CD14-positive monocyte (primary cell): ENCODE measurements around the gene MLLT3. TPM values are rescaled to one million over a fixed set of nuclear protein-coding genes. Genes with fewer than 3 reads are reported as not detected.
"Not testable (repeated sequence)": the region's sequence is repeated elsewhere in the genome, so short reads cannot be mapped to it uniquely, and the experiment has no call there.

Source experiments
- DNase-seq, 3 donors: peaks; one replicate each; pipeline ENCODE4 v3.0.0-alpha.2; 2011 to 2022
- H2AFZ ChIP-seq: 2 replicates; pipeline ENCODE4 v1.6.0; 2012; ENCODE audit warnings: mild to moderate bottlenecking, low read depth, low read length, inconsistent platforms; ENCODE audit not compliant: insufficient read depth, poor library complexity, severe bottlenecking
- H3K27ac ChIP-seq, 2 donors: 1 replicate in 1 of 2; 2 replicates in 1 of 2; pipeline ENCODE4 v1.5.1; 2012 to 2013; ENCODE audit warnings: low read length in 2 of 2, control low read depth in 1 of 2, inconsistent platforms in 1 of 2, low read depth in 1 of 2, mild to moderate bottlenecking in 1 of 2
- H3K27me3 ChIP-seq, 2 donors: one replicate each; pipeline versions ENCODE4 v1.6.0 to v1.6.1; 2011 to 2013; ENCODE audit warnings: low read length in 2 of 2; ENCODE audit not compliant: control insufficient read depth in 2 of 2, insufficient read depth in 2 of 2
- H3K36me3 ChIP-seq, 2 donors: replicated peaks in 1 of 2; 1 replicate in 1 of 2; 2 replicates in 1 of 2; pipeline versions ENCODE4 v1.5.1 to v1.6.1; 2012 to 2013; ENCODE audit warnings: low read length in 2 of 2, control low read depth in 1 of 2, inconsistent platforms in 1 of 2, mild to moderate bottlenecking in 1 of 2; ENCODE audit not compliant: insufficient read depth in 2 of 2, control insufficient read depth in 1 of 2
- H3K4me1 ChIP-seq, 2 donors: 1 replicate in 1 of 2; 2 replicates in 1 of 2; pipeline versions ENCODE4 v1.5.1 to v1.6.1; 2012 to 2013; ENCODE audit warnings: low read length in 2 of 2, control low read depth in 1 of 2, inconsistent platforms in 1 of 2, mild to moderate bottlenecking in 1 of 2, moderate library complexity in 1 of 2; ENCODE audit not compliant: insufficient read depth in 2 of 2, control insufficient read depth in 1 of 2
- H3K4me2 ChIP-seq: replicated peaks from 2 replicates; pipeline ENCODE3; 2012; ENCODE audit warnings: low read length, moderate library complexity, mild to moderate bottlenecking; ENCODE audit not compliant: poor library complexity, severe bottlenecking; ENCODE audit errors: extremely low read depth
- H3K4me3 ChIP-seq, 3 experiments: fragments of 200-600 bp in 1 of 3; sonication (generic) in 1 of 3; replicated peaks in 1 of 3; 1 replicate in 2 of 3; 2 replicates in 1 of 3; pipeline ENCODE4 v1.5.1; 2011 to 2013; ENCODE audit warnings: low read length in 3 of 3, mild to moderate bottlenecking in 3 of 3, control low read depth in 2 of 3, low read depth in 2 of 3, inconsistent platforms in 1 of 3, moderate library complexity in 1 of 3
- H3K79me2 ChIP-seq: 2 replicates; pipeline ENCODE4 v1.6.0; 2012; ENCODE audit warnings: mild to moderate bottlenecking, control low read depth, inconsistent platforms, low read length, moderate library complexity; ENCODE audit not compliant: insufficient read depth
- H3K9ac ChIP-seq: 2 replicates; pipeline ENCODE4 v1.6.0; 2017; ENCODE audit warnings: low read length, mild to moderate bottlenecking; ENCODE audit not compliant: insufficient read depth, poor library complexity, severe bottlenecking
- H3K9me3 ChIP-seq, 2 donors: replicated peaks in 1 of 2; 1 replicate in 1 of 2; 2 replicates in 1 of 2; pipeline versions ENCODE4 v1.5.1 to v1.6.1; 2012 to 2013; ENCODE audit warnings: low read length in 2 of 2, control low read depth in 1 of 2; ENCODE audit not compliant: control insufficient read depth in 1 of 2, insufficient read depth in 1 of 2
- H4K20me1 ChIP-seq: 2 replicates; pipeline ENCODE4 v1.6.0; 2012; ENCODE audit warnings: mild to moderate bottlenecking, low read length, control low read depth, moderate library complexity; ENCODE audit not compliant: insufficient read depth
- H3K27ac Mint-ChIP-seq, 7 donors: one replicate each; pipeline ENCODE4 v1.8.0; 2020; ENCODE audit warnings: mild to moderate bottlenecking in 7 of 7, mixed read lengths in 7 of 7, moderate library complexity in 6 of 7, inconsistent platforms in 2 of 7
- H3K27me3 Mint-ChIP-seq, 3 donors: one replicate each; pipeline ENCODE4 v1.8.0; 2021 to 2022; ENCODE audit warnings: low read depth in 3 of 3, mild to moderate bottlenecking in 3 of 3, mixed read lengths in 3 of 3, moderate library complexity in 3 of 3, inconsistent platforms in 1 of 3
- H3K36me3 Mint-ChIP-seq, 2 donors: one replicate each; pipeline ENCODE4 v1.8.0; 2020; ENCODE audit warnings: mixed read lengths in 2 of 2, inconsistent platforms in 1 of 2, mild to moderate bottlenecking in 1 of 2
- H3K4me1 Mint-ChIP-seq: one replicate; pipeline ENCODE4 v1.8.0; 2020; ENCODE audit warnings: mild to moderate bottlenecking, mixed read lengths
- H3K4me3 Mint-ChIP-seq, 2 donors: one replicate each; pipeline ENCODE4 v1.8.0; 2020; ENCODE audit warnings: mild to moderate bottlenecking in 2 of 2, mixed read lengths in 2 of 2, moderate library complexity in 1 of 2
- H3K9me3 Mint-ChIP-seq, 7 donors: one replicate each; pipeline ENCODE4 v1.8.0; 2020 to 2022; ENCODE audit warnings: mixed read lengths in 7 of 7, mild to moderate bottlenecking in 6 of 7, moderate library complexity in 6 of 7, inconsistent platforms in 2 of 7
- CTCF ChIP-seq: fragments of 200-600 bp; IDR thresholded peaks from one replicate; pipeline ENCODE4 v1.8.0; 2022; ENCODE audit warnings: antibody characterized with exemption, mild to moderate bottlenecking
- WGBS: methylation state at CpG from one replicate; pipeline ENCODE4 v1.1.5; 2013; ENCODE audit warnings: missing lambda C conversion rate; ENCODE audit not compliant: insufficient coverage; 5-methylcytosine and 5-hydroxymethylcytosine counted together
- intact Hi-C, 2 donors: fragments of 100-400 bp; cut with micrococcal nuclease; formaldehyde crosslinking; loops; one replicate each; pipeline versions ENCODE4 v1.15.0 to v1.15.1; 2023
- polyA plus RNA-seq, 3 donors: library from polyadenylated mRNA; depleted of rRNA in 1 of 3; unstranded in 2 of 3; stranded (reverse) in 1 of 3; fragments of 300-500 nt in 2 of 3; fragments of >200 nt in 1 of 3; fragmentation: Illumina TruSeq in 2 of 3; gene quantifications; 1 replicate in 2 of 3; 2 replicates in 1 of 3; pipeline ENCODE4 v1.2.3, GENCODE V29; 2012 to 2021

The MLLT3 gene
- polyA plus RNA-seq, 3 donors: 0.81 to 2.3 (median 1.5) TPM

GRCh38 chr9:20591223-20591622 lies 31.1 kb downstream of the MLLT3 start:
- Histone ChIP-seq H3K9ac (no peak overlapping the region), H3K79me2 (no peaks in the 10 kb centered on the region), H3K4me2 (no peak overlapping the region), H3K36me3 (no peaks in the 10 kb centered on the region), H4K20me1 (no peaks in the 10 kb centered on the region), H3K9me3 (no peaks in the 10 kb centered on the region), H3K27me3 (no peaks in the 10 kb centered on the region), H3K4me1 (no peaks in the 10 kb centered on the region), H2AFZ (no peak overlapping the region), H3K4me3 (no peak overlapping the region), H3K27ac (no peak overlapping the region)
- no peak for TF ChIP-seq CTCF
- H3K4me3 Mint-ChIP-seq: no peak overlapping the region
- WGBS: no CpG with 5 or more reads among the region's 4 CpGs
- no peaks in the 10 kb centered on the region for H3K27me3 Mint-ChIP-seq
- H3K9me3 Mint-ChIP-seq: peaks cover 3 to 13% (median 6%) of the 10 kb centered on the region in 7 donors
- no peak for DNase-seq
- no peaks in the 10 kb centered on the region for H3K36me3 Mint-ChIP-seq
- H3K4me1 Mint-ChIP-seq: no peaks in the 10 kb centered on the region
- H3K27ac Mint-ChIP-seq: no peak overlapping the region
- intact Hi-C loops: no loop called here

GRCh38 chr9:20584968-20585643 lies 37.2 kb downstream of the MLLT3 start:
- 73% methylated on average over 3 of the region's 7 CpGs for WGBS
- H3K9ac ChIP-seq: no peak overlapping the region
- H3K9me3 Mint-ChIP-seq: peaks cover 0 to 11% (median 7%) of the 10 kb centered on the region in 7 donors
- no peak for TF ChIP-seq CTCF
- intact Hi-C loops: loop anchor here in 1 of 2 donors (10.0 kb wide), 1 partner anchor 60 kb away; no protein-coding TSS in a partner anchor
- H3K36me3 Mint-ChIP-seq: no peaks in the 10 kb centered on the region
- H3K4me1 ChIP-seq: no peaks in the 10 kb centered on the region
- H3K27me3 ChIP-seq: no peaks in the 10 kb centered on the region
- no peak overlapping the region for H3K27ac Mint-ChIP-seq
- DNase-seq: no peak
- H3K9me3 ChIP-seq: peaks cover 0 to 3% of the 10 kb centered on the region in 2 donors
- H3K4me3 ChIP-seq: no peak overlapping the region
- H3K4me1 Mint-ChIP-seq: peaks cover 2% of the 10 kb centered on the region
- no peaks in the 10 kb centered on the region for H3K36me3 ChIP-seq
- H3K4me3 Mint-ChIP-seq: no peak overlapping the region
- H3K79me2 ChIP-seq: no peaks in the 10 kb centered on the region
- no peaks in the 10 kb centered on the region for H3K27me3 Mint-ChIP-seq
- no peak overlapping the region for H3K27ac ChIP-seq
- H2AFZ ChIP-seq: no peak overlapping the region
- no peaks in the 10 kb centered on the region for H4K20me1 ChIP-seq
- no peak overlapping the region for H3K4me2 ChIP-seq

GRCh38 chr9:20583088-20583487 lies 39.2 kb downstream of the MLLT3 start:
- not testable (repeated sequence) for H3K27ac Mint-ChIP-seq, H3K4me1 Mint-ChIP-seq, H3K36me3 ChIP-seq, H3K36me3 Mint-ChIP-seq, H3K79me2 ChIP-seq, H3K27me3 Mint-ChIP-seq, H4K20me1 ChIP-seq, H2AFZ ChIP-seq, H3K27me3 ChIP-seq, H3K9me3 Mint-ChIP-seq, H3K9me3 ChIP-seq, H3K27ac ChIP-seq, H3K4me3 ChIP-seq, H3K9ac ChIP-seq, DNase-seq, H3K4me1 ChIP-seq, H3K4me3 Mint-ChIP-seq, H3K4me2 ChIP-seq
- 100% methylated on average over 1 of the region's 4 CpGs for WGBS
- intact Hi-C loops: loop anchor here in 1 of 2 donors (10.0 kb wide), 1 partner anchor 58 kb away; no protein-coding TSS in a partner anchor
